Activated CD8-positive, alpha-beta T cell treated with anti-CD3 and anti-CD28 coated beads for 36 hours (primary cell): ENCODE measurements around the gene GNAT1. TPM values are rescaled to one million over a fixed set of nuclear protein-coding genes. Genes with fewer than 3 reads are reported as not detected.
"Not testable (repeated sequence)": the region's sequence is repeated elsewhere in the genome, so short reads cannot be mapped to it uniquely, and the experiment has no call there.

ENCODE experiments used
- ATAC-seq: fragments of 200-7000 bp; cut with Tn5 transposase; one replicate; pipeline ENCODE4 v1.10.0; 2021; ENCODE audit warnings: mild to moderate bottlenecking, moderate library complexity
- CTCF ChIA-PET: fragments of 350-600 bp; sonication (Branson Sonifier 250); formaldehyde crosslinking; loops from one replicate; lab custom pipeline; 2021; ENCODE audit warnings: antibody characterized with exemption; lab: Charles Lee
- POLR2A ChIA-PET: fragments of 350-600 bp; sonication (Branson Sonifier 250); formaldehyde crosslinking; loops from one replicate; lab custom pipeline; 2021; ENCODE audit warnings: antibody characterized with exemption; lab: Charles Lee
- DNase-seq: peaks from one replicate; pipeline ENCODE4 v3.0.0-alpha.2; 2020
- H3K27ac Mint-ChIP-seq: one replicate; pipeline ENCODE4 v1.8.0; 2021; ENCODE audit warnings: mild to moderate bottlenecking, mixed read lengths
- H3K27me3 Mint-ChIP-seq: one replicate; pipeline ENCODE4 v1.8.0; 2021; ENCODE audit warnings: mixed read lengths
- H3K36me3 Mint-ChIP-seq: one replicate; pipeline ENCODE4 v1.8.0; 2021; ENCODE audit warnings: low read depth, mixed read lengths
- H3K4me1 Mint-ChIP-seq: one replicate; pipeline ENCODE4 v1.8.0; 2021; ENCODE audit warnings: low read depth, mixed read lengths
- H3K4me3 Mint-ChIP-seq: one replicate; pipeline ENCODE4 v1.8.0; 2021; ENCODE audit warnings: mild to moderate bottlenecking, moderate library complexity, mixed read lengths
- H3K9me3 Mint-ChIP-seq: one replicate; pipeline ENCODE4 v1.8.0; 2021; ENCODE audit warnings: mixed read lengths
- CTCF ChIP-seq: fragments of 200-600 bp; IDR thresholded peaks from one replicate; pipeline ENCODE4 v1.8.0; 2022; ENCODE audit warnings: antibody characterized with exemption, mild to moderate bottlenecking
- intact Hi-C: fragments of 100-400 bp; cut with micrococcal nuclease; formaldehyde crosslinking; loops from one replicate; pipeline ENCODE4 v1.10.0; 2022
- total RNA-seq, 2 experiments: library from RNA; stranded (reverse); gene quantifications; one replicate each; pipeline ENCODE4 v1.2.3, GENCODE V29; 2021

The GNAT1 gene
- total RNA-seq, 2 experiments from 2014 or later: 0.11 to 0.23 TPM

- H3K4me3 Mint-ChIP-seq: peak overlapping the region; percentile 47
- intact Hi-C loops: no loop called here
- H3K9me3 Mint-ChIP-seq: no peaks in the 10 kb centered on the region
- ATAC-seq (no peak), DNase-seq (peak; percentile 46)
- no peaks in the 10 kb centered on the region for H3K27me3 Mint-ChIP-seq
- POLR2A ChIA-PET: interaction anchor here (0.9 to 3.8 kb wide), 5 partner anchors 8 to 47 kb away, joined by 3 to 14 read pairs (median 4); no protein-coding TSS in a partner anchor
- CTCF ChIA-PET: interaction anchor here (1.0 to 8.0 kb wide), 6 partner anchors 10 to 51 kb away, joined by 3 to 239 read pairs (median 7); partner anchors contain the start of genes GNAI2 and IFRD2
- H3K4me1 Mint-ChIP-seq: peaks cover 74% of the 10 kb centered on the region
- H3K27ac Mint-ChIP-seq: peak overlapping the region; percentile 95
- TF ChIP-seq CTCF: no peak
- H3K36me3 Mint-ChIP-seq: peaks cover 27% of the 10 kb centered on the region
Measured at GRCh38 chr3:50241713-50242380, 50.4 kb downstream of the GNAT1 start.

- no peak for TF ChIP-seq CTCF
- Mint-ChIP-seq H3K4me3 (peak overlapping the region; percentile 57), H3K27ac (peak overlapping the region; percentile 95), H3K27me3 (no peaks in the 10 kb centered on the region), H3K4me1 (peaks cover 79% of the 10 kb centered on the region), H3K9me3 (no peaks in the 10 kb centered on the region), H3K36me3 (peaks cover 25% of the 10 kb centered on the region)
- intact Hi-C loops: no loop called here
- DNase-seq: peak; percentile 51
- POLR2A ChIA-PET: interaction anchor here (0.9 to 3.8 kb wide), 3 partner anchors 7 to 47 kb away, joined by 3 to 14 read pairs (median 5); no protein-coding TSS in a partner anchor
- CTCF ChIA-PET: interaction anchor here (1.2 to 8.0 kb wide), 6 partner anchors 11 to 56 kb away, joined by 3 to 239 read pairs (median 5); partner anchors contain the start of genes GNAI2, HYAL3, IFRD2 and NAA80
- ATAC-seq: no peak
Measured at GRCh38 chr3:50242381-50242770, 51.0 kb downstream of the GNAT1 start.

GRCh38 chr3:50242851-50243542 lies 51.6 kb downstream of the GNAT1 start:
- intact Hi-C loops: no loop called here
- ATAC-seq (no peak), DNase-seq (peak; percentile 68)
- Mint-ChIP-seq H3K4me3 (peak overlapping the region; percentile 57), H3K27me3 (no peaks in the 10 kb centered on the region), H3K36me3 (peaks cover 20% of the 10 kb centered on the region), H3K9me3 (no peaks in the 10 kb centered on the region), H3K27ac (peak overlapping the region; percentile 95), H3K4me1 (peaks cover 80% of the 10 kb centered on the region)
- ChIA-PET POLR2A (interaction anchor here (0.9 to 3.8 kb wide), 7 partner anchors 9 to 94 kb away, joined by 3 to 14 read pairs (median 3); partner anchors contain the start of gene IFRD2), CTCF (interaction anchor here (0.6 to 8.0 kb wide), 9 partner anchors 11 to 56 kb away, joined by 3 to 239 read pairs (median 4); partner anchors contain the start of genes GNAI2, GNAT1, HYAL3 and IFRD2)
- peak; percentile 15 for TF ChIP-seq CTCF

GRCh38 chr3:50243543-50243895 lies 52.1 kb downstream of the GNAT1 start:
- TF ChIP-seq CTCF: no peak
- DNase-seq (no peak), ATAC-seq (no peak)
- Mint-ChIP-seq H3K4me1 (peaks cover 82% of the 10 kb centered on the region), H3K4me3 (no peak overlapping the region), H3K36me3 (peaks cover 21% of the 10 kb centered on the region), H3K27ac (peak overlapping the region; percentile 95), H3K27me3 (no peaks in the 10 kb centered on the region), H3K9me3 (no peaks in the 10 kb centered on the region)
- ChIA-PET POLR2A (interaction anchor here (0.6 to 3.8 kb wide), 10 partner anchors 9 to 94 kb away, joined by 3 to 14 read pairs (median 3); partner anchors contain the start of genes HYAL3, IFRD2 and NAA80), CTCF (interaction anchor here (0.9 to 8.0 kb wide), 9 partner anchors 12 to 55 kb away, joined by 3 to 239 read pairs (median 4); partner anchors contain the start of genes GNAI2, GNAT1, HYAL3 and NAA80)
- intact Hi-C loops: no loop called here

GRCh38 chr3:50244813-50245212 lies 53.4 kb downstream of the GNAT1 start:
- POLR2A ChIA-PET: interaction anchor here (1.2 to 2.4 kb wide), 4 partner anchors 14 to 17 kb away, joined by 3 to 11 read pairs (median 4); no protein-coding TSS in a partner anchor
- peaks cover 19% of the 10 kb centered on the region for H3K36me3 Mint-ChIP-seq
- peak; percentile 24 for DNase-seq
- ATAC-seq, H3K9me3 Mint-ChIP-seq, H3K27me3 Mint-ChIP-seq, intact Hi-C loops: not testable (repeated sequence)
- peak overlapping the region; percentile 95 for H3K27ac Mint-ChIP-seq
- H3K4me3 Mint-ChIP-seq: peak overlapping the region; percentile 70
- peaks cover 75% of the 10 kb centered on the region for H3K4me1 Mint-ChIP-seq
- CTCF ChIA-PET: interaction anchor here (1.2 to 8.0 kb wide), 2 partner anchors 13 to 15 kb away, joined by 3 to 239 read pairs; partner anchors contain the start of gene GNAI2
